ENCODE results near the gene JAG2.

DNA sequence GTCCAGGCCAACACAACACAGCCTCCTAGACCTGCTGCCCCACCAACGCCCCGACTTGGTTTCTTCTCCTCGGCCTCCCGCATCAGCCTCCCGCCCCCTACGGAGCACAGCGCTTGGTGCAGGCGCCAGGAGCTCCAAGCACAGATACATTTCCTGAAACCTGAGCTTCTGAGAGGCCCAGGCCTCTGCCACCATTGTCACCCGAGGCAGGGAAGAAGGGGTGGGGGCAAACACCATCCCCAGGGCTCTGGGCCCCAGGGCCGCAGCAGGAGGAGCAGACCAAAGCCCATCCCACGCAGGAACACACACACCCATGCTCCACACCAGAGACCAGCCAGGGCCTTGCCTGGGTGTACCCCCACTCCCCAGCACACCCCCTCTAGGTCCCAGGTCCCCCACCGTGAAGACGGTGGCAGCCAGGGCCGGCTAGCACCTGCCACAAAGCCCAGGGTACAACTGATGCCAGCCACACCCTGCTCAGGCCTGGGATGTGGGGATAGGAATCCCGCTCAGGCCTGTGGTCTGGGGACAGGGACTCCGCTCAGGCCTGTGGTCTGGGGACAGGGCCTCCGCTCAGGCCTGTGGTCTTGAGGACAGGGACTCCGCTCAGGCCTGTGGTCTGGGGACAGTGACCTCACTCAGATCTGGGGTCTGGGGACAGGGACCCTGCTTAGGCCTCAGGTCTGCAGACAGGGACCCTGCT lies 5.4 kb downstream of the JAG2 start:
- TF ChIP-seq ZNF416 (CRISPR knock-in tag; IDR thresholded peaks at IDR 0.05) (no peak), CREB1 (CRISPR knock-in tag; IDR thresholded peaks at IDR 0.05) (no peak)
- TF ChIP-seq, protein P1, sequence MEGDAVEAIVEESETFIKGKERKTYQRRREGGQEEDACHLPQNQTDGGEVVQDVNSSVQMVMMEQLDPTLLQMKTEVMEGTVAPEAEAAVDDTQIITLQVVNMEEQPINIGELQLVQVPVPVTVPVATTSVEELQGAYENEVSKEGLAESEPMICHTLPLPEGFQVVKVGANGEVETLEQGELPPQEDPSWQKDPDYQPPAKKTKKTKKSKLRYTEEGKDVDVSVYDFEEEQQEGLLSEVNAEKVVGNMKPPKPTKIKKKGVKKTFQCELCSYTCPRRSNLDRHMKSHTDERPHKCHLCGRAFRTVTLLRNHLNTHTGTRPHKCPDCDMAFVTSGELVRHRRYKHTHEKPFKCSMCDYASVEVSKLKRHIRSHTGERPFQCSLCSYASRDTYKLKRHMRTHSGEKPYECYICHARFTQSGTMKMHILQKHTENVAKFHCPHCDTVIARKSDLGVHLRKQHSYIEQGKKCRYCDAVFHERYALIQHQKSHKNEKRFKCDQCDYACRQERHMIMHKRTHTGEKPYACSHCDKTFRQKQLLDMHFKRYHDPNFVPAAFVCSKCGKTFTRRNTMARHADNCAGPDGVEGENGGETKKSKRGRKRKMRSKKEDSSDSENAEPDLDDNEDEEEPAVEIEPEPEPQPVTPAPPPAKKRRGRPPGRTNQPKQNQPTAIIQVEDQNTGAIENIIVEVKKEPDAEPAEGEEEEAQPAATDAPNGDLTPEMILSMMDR (IDR thresholded peaks at IDR 0.05), result no peak

All from WTC11 (cell line).